Measurements from ENCODE around the gene PGBD1. TPM values are rescaled to one million over a fixed set of nuclear protein-coding genes. Genes with fewer than 3 reads are reported as not detected.

Gene PGBD1
- total RNA-seq, 1 experiment from 2014 or later, result 9.0 TPM

GRCh38 chr6:28349344-28349891, 68.0 kb downstream of the PGBD1 start:
- Histone ChIP-seq H3K9me3 (ENCODE audit: low read length) (no peaks in the 10 kb centered on the region), H3K9ac (ENCODE audit: low read length) (peak overlapping the region; percentile 75), H3K36me3 (ENCODE audit: low read depth, low read length) (no peaks in the 10 kb centered on the region), H3F3A (ENCODE audit: low read length, unreplicated experiment) (no peaks in the 10 kb centered on the region), H3K4me1 (ENCODE audit: insufficient read depth, low read length) (peaks cover 26% of the 10 kb centered on the region), H2AFZ (ENCODE audit: low read length) (peak overlapping the region; percentile 100), H3K4me2 (ENCODE audit: low read length) (peak overlapping the region; percentile 94), H3K79me2 (ENCODE audit: low read length) (peaks cover 41% of the 10 kb centered on the region), H3K9me2 (replicated peaks; ENCODE audit: low read length) (no peaks in the 10 kb centered on the region), H4K20me1 (ENCODE audit: low read length) (no peaks in the 10 kb centered on the region), H3K4me3 (ENCODE audit: low read length) (peak overlapping the region; percentile 84), H3K27ac (ENCODE audit: low read length) (no peak overlapping the region), H3K27me3 (ENCODE audit: low read length) (no peaks in the 10 kb centered on the region)
- CTCF ChIA-PET, result no interaction called here
- intact Hi-C loops (cut with micrococcal nuclease), result loop anchor here (2.0 kb wide), 1 partner anchor 83 kb away; the partner anchor contains the start of gene ZSCAN26
- DNase-seq (no peak), ATAC-seq (no peak)
- TF ChIP-seq EZH2 (IDR thresholded peaks at IDR 0.05; ENCODE audit: low read length, unreplicated experiment) (no peak), EZH2phosphoT487 (IDR thresholded peaks at IDR 0.05; ENCODE audit: borderline replicate concordance, low read length) (no peak), CTCF (conservative IDR thresholded peaks at IDR 0.05; ENCODE audit: low read depth, low read length) (no peak)
- POLR2A ChIA-PET (ENCODE audit: unreplicated experiment), result interaction anchor here (0.6 kb wide), 2 partner anchors 355 to 1217 kb away, joined by 3 read pairs; no protein-coding TSS in a partner anchor
- no TSS peak for BruUV-seq (replicated peaks)

GRCh38 chr6:28349892-28350737, 68.7 kb downstream of the PGBD1 start, which contains the start of gene ZKSCAN3:
Gene ZKSCAN3 (plus strand): TSS chr6:28349947. CDS start chr6:28359587, 9,640 bp downstream.
- Histone ChIP-seq H3K79me2 (ENCODE audit: low read length) (peaks cover 46% of the 10 kb centered on the region), H2AFZ (ENCODE audit: low read length) (peak within 1 kb of the TSS; percentile 100), H3K9me3 (ENCODE audit: low read length) (no peaks in the 10 kb centered on the region), H4K20me1 (ENCODE audit: low read length) (no peaks in the 10 kb centered on the region), H3K27me3 (ENCODE audit: low read length) (no peaks in the 10 kb centered on the region), H3K9me2 (replicated peaks; ENCODE audit: low read length) (no peaks in the 10 kb centered on the region), H3K36me3 (ENCODE audit: low read depth, low read length) (no peaks in the 10 kb centered on the region), H3K4me2 (ENCODE audit: low read length) (peak within 1 kb of the TSS; percentile 94), H3K9ac (ENCODE audit: low read length) (peak within 1 kb of the TSS; percentile 75), H3K4me1 (ENCODE audit: insufficient read depth, low read length) (peaks cover 33% of the 10 kb centered on the region), H3K27ac (ENCODE audit: low read length) (peak within 1 kb of the TSS; percentile 49), H3K4me3 (ENCODE audit: low read length) (peak within 1 kb of the TSS; percentile 84), H3F3A (ENCODE audit: low read length, unreplicated experiment) (no peaks in the 10 kb centered on the region)
- peak; percentile 75 for ATAC-seq
- intact Hi-C loops (cut with micrococcal nuclease), result loop anchor here (2.0 to 10.0 kb wide), 2 partner anchors 83 to 445 kb away; partner anchors contain the start of gene ZSCAN26
- TSS peak; percentile 80 for BruUV-seq (replicated peaks)
- DNase-seq, result peak; percentile 82
- ChIA-PET POLR2A (ENCODE audit: unreplicated experiment) (interaction anchor here (0.6 kb wide), 3 partner anchors 226 to 1218 kb away, joined by 3 read pairs; partner anchors contain the start of gene ZSCAN16), CTCF (interaction anchor here (1.2 kb wide), 1 partner anchor 33 kb away, joined by 3 read pairs; no protein-coding TSS in a partner anchor)
- TF ChIP-seq EZH2 (IDR thresholded peaks at IDR 0.05; ENCODE audit: low read length, unreplicated experiment), result no peak
- TF ChIP-seq EZH2phosphoT487 (IDR thresholded peaks at IDR 0.05; ENCODE audit: borderline replicate concordance, low read length), result no peak
- TF ChIP-seq CTCF (conservative IDR thresholded peaks at IDR 0.05; ENCODE audit: low read depth, low read length), result no peak
